Stimulated activated naive B cell treated with anti-CD40 and anti-IgM and Interleukin-4, amounts not matched to agents 10 μg/mL and 1 μg/mL and 100 μg/mL, for 72 hours (primary cell): ENCODE measurements around the gene USP9X.
A peak's percentile ranks its signal among the peaks of the same experiment; 100 is the strongest.
"Not testable (repeated sequence)": the region's sequence is repeated elsewhere in the genome, so short reads cannot be mapped to it uniquely, and the experiment has no call there.

Experiments
- ATAC-seq, 2 donors: fragments of 150-1000 bp; cut with Tn5 transposase; replicated peaks; 2 replicates each; pipeline ENCODE4 v1.10.0; 2021; ENCODE audit warnings: moderate library complexity in 1 of 2
- DNase-seq: peaks from one replicate; pipeline ENCODE4 v3.0.0; 2021
- H3K27ac Mint-ChIP-seq: one replicate; pipeline ENCODE4 v1.8.0; 2022; ENCODE audit warnings: mild to moderate bottlenecking, mixed read lengths
- H3K27me3 Mint-ChIP-seq, 2 donors: one replicate each; pipeline ENCODE4 v1.8.0; 2022; ENCODE audit warnings: mixed read lengths in 2 of 2
- H3K36me3 Mint-ChIP-seq, 2 donors: one replicate each; pipeline ENCODE4 v1.8.0; 2022; ENCODE audit warnings: mixed read lengths in 2 of 2, mild to moderate bottlenecking in 1 of 2
- H3K4me1 Mint-ChIP-seq, 2 donors: one replicate each; pipeline ENCODE4 v1.8.0; 2022; ENCODE audit warnings: mixed read lengths in 2 of 2, mild to moderate bottlenecking in 1 of 2
- H3K4me3 Mint-ChIP-seq, 2 donors: one replicate each; pipeline ENCODE4 v1.8.0; 2022; ENCODE audit warnings: mild to moderate bottlenecking in 2 of 2, mixed read lengths in 2 of 2, moderate library complexity in 1 of 2
- H3K9me3 Mint-ChIP-seq, 2 donors: one replicate each; pipeline ENCODE4 v1.8.0; 2022; ENCODE audit warnings: mixed read lengths in 2 of 2, mild to moderate bottlenecking in 1 of 2

USP9X gene

DNA sequence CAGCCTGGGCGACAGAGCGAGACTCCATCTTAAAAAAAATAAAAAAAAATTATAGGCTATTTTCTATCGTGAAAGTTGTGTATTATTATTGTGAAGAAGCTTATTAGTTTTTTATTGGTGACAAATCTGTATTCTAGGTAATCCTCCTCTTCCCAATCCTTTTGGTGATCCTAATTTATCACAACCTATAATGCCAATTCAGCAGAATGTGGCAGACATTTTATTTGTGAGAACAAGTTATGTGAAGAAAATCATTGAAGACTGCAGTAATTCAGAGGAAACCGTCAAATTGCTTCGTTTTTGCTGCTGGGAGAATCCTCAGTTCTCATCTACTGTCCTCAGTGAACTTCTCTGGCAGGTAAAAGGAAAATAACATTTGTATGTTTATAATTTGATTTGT is 139.4 kb downstream of the USP9X start:
- H3K4me3 Mint-ChIP-seq: no peak overlapping the region
- H3K27ac Mint-ChIP-seq: no peak overlapping the region
- peaks cover 0 to 3% of the 10 kb centered on the region in 2 donors for H3K4me1 Mint-ChIP-seq

DNA sequence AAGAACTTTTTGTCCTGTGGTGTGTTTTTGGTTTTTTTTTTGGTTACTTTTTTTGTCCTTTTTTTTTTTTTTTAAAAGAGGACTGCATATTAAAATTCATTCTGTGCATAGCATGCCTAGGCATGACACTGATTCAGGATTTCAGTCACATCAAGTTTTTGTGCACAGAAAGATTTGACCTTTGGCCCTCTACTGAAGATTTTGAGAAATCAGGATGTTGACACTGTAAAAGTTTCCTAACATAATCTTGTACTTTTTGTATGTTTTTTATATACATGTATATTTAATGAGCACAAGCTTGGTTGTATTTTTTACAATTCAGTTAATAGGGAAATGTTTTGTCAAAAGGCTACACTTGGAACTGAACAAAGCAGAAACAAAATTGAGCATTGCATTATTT is 148.7 kb downstream of the USP9X start:
- Mint-ChIP-seq H3K27ac (no peak overlapping the region), H3K36me3 (peaks cover 11 to 42% of the 10 kb centered on the region in 2 donors), H3K27me3 (no peaks in the 10 kb centered on the region), H3K4me3 (no peak overlapping the region), H3K4me1 (peaks cover 16 to 28% of the 10 kb centered on the region in 2 donors), H3K9me3 (no peaks in the 10 kb centered on the region)
- DNase-seq (no peak), ATAC-seq (no peak)

More for the DNA sequence above, 139.4 kb downstream of the USP9X start:
- DNase-seq (no peak), ATAC-seq (no peak)
- H3K27me3 Mint-ChIP-seq: no peaks in the 10 kb centered on the region
- H3K36me3 Mint-ChIP-seq: peaks cover 25 to 55% of the 10 kb centered on the region in 2 donors
- H3K9me3 Mint-ChIP-seq: no peaks in the 10 kb centered on the region

DNA sequence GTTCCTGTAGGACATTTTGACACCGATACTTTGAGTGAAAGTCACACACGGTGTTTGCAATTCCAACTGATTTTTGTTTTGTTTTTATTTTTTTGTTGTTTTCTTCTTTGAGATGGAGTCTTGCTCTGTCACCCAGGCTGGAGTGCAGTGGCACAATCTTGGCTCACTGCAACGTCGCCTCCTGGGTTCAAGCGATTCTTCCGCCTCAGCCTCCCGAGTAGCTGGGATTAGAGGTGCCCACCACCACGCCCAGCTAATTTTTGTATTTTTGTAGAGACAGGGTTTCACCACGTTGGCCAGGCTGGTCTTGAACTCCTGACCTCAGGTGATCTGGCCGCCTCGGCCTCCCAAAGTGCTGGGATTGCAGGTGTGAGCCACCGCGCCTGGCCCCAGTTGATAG is 149.2 kb downstream of the USP9X start:
- peaks cover 16 to 26% of the 10 kb centered on the region in 2 donors for H3K4me1 Mint-ChIP-seq
- not testable (repeated sequence) for H3K9me3 Mint-ChIP-seq, ATAC-seq, H3K27me3 Mint-ChIP-seq, DNase-seq
- peaks cover 10 to 40% of the 10 kb centered on the region in 2 donors for H3K36me3 Mint-ChIP-seq
- H3K27ac Mint-ChIP-seq: peak overlapping the region; percentile 56
- H3K4me3 Mint-ChIP-seq: peak overlapping the region in 1 of 2 donors; percentile 25

DNA sequence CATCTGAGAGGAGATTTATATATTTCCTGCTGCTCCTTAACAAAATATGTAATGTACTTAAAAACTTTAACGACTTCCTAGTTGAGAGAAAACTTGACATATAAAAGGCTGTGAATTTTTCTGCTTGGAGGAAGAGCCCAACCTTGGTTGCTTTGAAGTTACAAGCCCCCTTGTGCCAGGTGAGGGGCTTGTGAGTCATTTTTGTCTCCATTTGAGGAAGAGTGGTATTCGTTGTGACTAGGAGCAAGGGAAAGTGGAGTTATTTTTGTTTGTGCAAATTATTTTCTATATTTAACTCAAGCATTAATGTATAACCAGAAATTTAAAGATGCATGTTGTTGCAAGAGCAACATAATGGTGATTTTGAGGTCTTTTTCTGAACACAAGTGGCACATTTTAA is 149.7 kb downstream of the USP9X start:
- peaks cover 16 to 24% of the 10 kb centered on the region in 2 donors for H3K4me1 Mint-ChIP-seq
- ATAC-seq (peak; percentile 44 to 47), DNase-seq (no peak)
- peak overlapping the region in 1 of 2 donors; percentile 27 for H3K4me3 Mint-ChIP-seq
- H3K9me3 Mint-ChIP-seq: no peaks in the 10 kb centered on the region
- no peaks in the 10 kb centered on the region for H3K27me3 Mint-ChIP-seq
- H3K36me3 Mint-ChIP-seq: peaks cover 9 to 35% of the 10 kb centered on the region in 2 donors
- peak overlapping the region; percentile 14 for H3K27ac Mint-ChIP-seq

DNA sequence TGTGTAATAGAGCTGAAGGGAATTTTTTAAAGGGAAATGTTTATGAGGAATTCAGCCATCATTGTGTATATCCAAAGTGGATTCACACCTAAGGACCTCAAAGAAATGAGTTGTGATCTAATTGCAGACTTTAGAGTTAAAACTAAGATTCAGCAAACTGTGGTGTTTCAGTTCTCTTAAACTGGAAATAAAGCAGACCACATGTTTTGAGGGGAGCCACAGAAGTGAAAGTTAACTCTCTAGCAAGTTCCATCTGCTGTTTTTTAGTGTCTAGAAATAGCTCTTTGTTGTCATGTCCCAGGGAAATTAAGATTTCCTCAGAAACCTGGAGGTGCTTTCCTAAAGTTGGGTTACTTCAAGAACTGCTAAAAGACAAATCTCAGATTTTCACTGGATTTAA is 151.4 kb downstream of the USP9X start:
- Mint-ChIP-seq H3K27me3 (no peaks in the 10 kb centered on the region), H3K4me3 (no peak overlapping the region), H3K27ac (no peak overlapping the region), H3K36me3 (peaks cover 4 to 27% of the 10 kb centered on the region in 2 donors), H3K4me1 (peaks cover 16 to 24% of the 10 kb centered on the region in 2 donors), H3K9me3 (no peaks in the 10 kb centered on the region)
- no peak for DNase-seq
- peak; percentile 86 for ATAC-seq

DNA sequence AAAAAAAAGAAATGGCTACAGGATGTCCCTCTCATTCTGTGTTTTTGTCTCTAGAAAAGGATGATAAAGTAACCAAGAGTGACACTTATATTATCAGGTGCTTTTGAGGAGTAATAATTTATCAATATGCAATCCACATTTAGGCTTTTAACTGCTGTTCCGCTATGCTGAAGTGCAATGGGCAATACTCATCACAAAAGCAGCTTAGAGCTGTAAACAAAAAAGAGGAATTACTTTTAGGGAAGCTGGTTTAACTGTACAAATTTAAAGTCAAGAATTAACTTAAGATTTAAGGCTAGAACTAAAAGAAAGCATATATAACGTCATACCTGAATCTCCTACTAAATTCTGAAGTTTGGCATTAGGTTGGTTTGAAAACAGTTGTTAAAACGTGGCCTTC is 155.3 kb downstream of the USP9X start:
- H3K27ac Mint-ChIP-seq: peak overlapping the region; percentile 25

DNA sequence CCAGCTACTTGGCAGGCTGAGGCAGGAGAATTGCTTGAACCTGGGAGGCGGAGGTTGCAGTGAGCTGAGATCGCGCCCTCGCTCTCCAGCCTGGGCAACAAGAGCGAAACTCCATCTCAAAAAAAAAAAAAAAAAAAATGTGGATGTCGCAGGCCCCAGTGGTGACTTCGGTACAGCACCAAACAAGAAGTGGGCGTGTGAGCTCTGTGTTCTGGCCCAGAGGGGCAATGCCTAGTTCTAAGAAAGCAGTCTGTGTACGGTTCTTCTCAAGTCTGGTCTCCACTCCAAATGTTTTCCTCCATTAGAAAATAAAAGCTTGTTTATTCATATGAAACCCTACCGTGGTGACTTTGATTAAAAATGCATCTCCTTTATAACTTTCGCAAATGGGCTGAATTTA is 156.7 kb downstream of the USP9X start:
- no peak overlapping the region for H3K27ac Mint-ChIP-seq
- H3K4me1 Mint-ChIP-seq: peaks cover 6 to 17% of the 10 kb centered on the region in 2 donors
- DNase-seq (no peak), ATAC-seq (no peak)
- peaks cover 0 to 3% of the 10 kb centered on the region in 2 donors for H3K36me3 Mint-ChIP-seq
- no peaks in the 10 kb centered on the region for H3K27me3 Mint-ChIP-seq
- H3K9me3 Mint-ChIP-seq: no peaks in the 10 kb centered on the region
- H3K4me3 Mint-ChIP-seq: no peak overlapping the region

More for the DNA sequence above, 155.3 kb downstream of the USP9X start:
- DNase-seq: no peak
- Mint-ChIP-seq H3K4me1 (peaks cover 6 to 11% of the 10 kb centered on the region in 2 donors), H3K36me3 (peaks cover 0 to 3% of the 10 kb centered on the region in 2 donors), H3K27me3 (no peaks in the 10 kb centered on the region), H3K9me3 (no peaks in the 10 kb centered on the region), H3K4me3 (no peak overlapping the region)
- peak; percentile 50 to 56 for ATAC-seq

DNA sequence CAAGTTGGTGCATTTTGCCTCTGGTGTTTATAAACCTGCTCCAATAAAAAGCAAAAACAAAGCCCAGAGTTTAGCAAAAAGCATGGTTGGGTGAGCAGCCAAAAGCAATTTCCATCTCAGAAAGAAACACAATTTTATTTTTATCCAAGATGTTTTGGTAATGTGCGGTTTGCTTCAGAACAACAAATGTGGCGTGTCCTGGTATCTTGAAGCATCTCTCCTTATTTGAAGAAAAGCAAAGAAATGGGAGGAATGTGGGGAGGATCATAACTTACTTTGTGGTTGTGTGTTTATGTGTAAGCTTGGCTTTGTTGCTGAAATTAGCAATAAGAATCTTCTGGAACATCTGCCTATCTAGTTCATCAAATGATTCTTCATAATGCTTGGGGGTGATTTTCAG is 160.4 kb downstream of the USP9X start:
- no peaks in the 10 kb centered on the region for H3K36me3 Mint-ChIP-seq
- no peaks in the 10 kb centered on the region for H3K9me3 Mint-ChIP-seq
- no peak for ATAC-seq
- H3K4me1 Mint-ChIP-seq: peaks cover 2 to 8% of the 10 kb centered on the region in 2 donors
- no peak for DNase-seq
- no peak overlapping the region for H3K4me3 Mint-ChIP-seq
- no peaks in the 10 kb centered on the region for H3K27me3 Mint-ChIP-seq
- no peak overlapping the region for H3K27ac Mint-ChIP-seq

DNA sequence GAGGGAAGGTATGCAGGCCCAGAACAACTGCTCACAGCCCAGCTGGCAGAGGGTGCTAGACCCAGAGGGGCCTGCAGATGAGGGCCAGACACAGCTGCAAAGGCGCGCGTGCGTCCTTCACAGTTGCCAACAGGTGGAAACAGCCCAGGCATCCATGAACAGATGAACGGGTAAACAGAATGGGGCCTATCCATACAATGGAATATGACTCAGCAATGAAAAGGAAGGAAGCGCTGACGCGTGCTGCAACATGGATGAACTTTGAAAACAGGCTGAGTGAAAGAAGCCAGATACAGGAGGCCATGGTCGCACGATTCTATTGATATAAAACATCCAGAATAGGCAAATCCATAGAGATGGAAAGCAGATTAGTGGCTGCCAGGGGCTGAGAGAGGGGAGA is 165.6 kb downstream of the USP9X start:
- no peaks in the 10 kb centered on the region for H3K36me3 Mint-ChIP-seq
- H3K27me3 Mint-ChIP-seq: peaks cover 0 to 16% of the 10 kb centered on the region in 2 donors
- H3K27ac Mint-ChIP-seq: no peak overlapping the region
- ATAC-seq (no peak), DNase-seq (no peak)
- no peak overlapping the region for H3K4me3 Mint-ChIP-seq
- H3K9me3 Mint-ChIP-seq: no peaks in the 10 kb centered on the region
- peaks cover 11 to 24% of the 10 kb centered on the region in 2 donors for H3K4me1 Mint-ChIP-seq

DNA sequence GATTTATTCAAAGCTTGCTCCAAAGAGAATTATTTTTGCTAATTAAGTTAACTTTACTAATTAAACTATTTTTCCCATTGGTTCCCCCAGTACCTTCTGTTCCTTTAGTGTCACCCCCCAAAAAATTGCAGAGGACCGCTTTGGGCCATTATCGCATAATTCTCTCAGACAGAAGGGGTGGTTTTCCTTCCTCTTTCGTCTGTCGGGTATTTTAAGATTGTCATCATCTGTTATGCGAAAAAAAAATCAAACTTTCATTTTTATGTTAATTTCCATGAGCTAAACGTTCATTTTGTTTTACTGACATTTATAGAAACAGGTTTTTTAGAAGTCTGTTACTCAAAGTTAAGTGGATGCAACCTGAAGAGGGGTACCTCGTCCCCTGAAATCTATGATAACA is 172.6 kb downstream of the USP9X start:
- DNase-seq (no peak), ATAC-seq (peak in 1 of 2 donors; percentile 45)
- peak overlapping the region; percentile 25 for H3K27ac Mint-ChIP-seq
- peaks cover 14 to 20% of the 10 kb centered on the region in 2 donors for H3K4me1 Mint-ChIP-seq
- peaks cover 0 to 4% of the 10 kb centered on the region in 2 donors for H3K36me3 Mint-ChIP-seq
- peaks cover 0 to 14% of the 10 kb centered on the region in 2 donors for H3K27me3 Mint-ChIP-seq
- peak overlapping the region; percentile 4 to 32 for H3K4me3 Mint-ChIP-seq
- peaks cover 0 to 2% of the 10 kb centered on the region in 2 donors for H3K9me3 Mint-ChIP-seq

DNA sequence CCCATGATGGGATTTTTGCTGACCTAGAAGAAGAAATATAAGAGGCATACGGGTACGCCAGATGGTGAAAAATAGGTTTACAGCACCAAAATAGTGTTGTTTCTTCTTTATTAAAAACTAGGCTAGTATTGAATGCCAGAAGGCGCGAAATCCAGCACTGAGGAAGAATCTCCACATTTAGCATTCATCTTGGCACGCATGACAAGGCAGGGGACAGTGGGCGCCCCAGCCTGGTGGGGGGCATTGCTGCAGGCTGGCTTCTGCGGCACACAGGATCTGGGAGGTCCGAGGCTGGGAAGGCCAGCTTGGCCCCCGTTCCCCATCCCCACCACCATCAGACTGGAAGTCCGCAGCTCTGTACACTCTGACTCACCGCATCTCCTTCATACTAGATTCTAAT is 173.0 kb downstream of the USP9X start:
- Mint-ChIP-seq H3K4me3 (peak overlapping the region; percentile 4 to 32), H3K27me3 (peaks cover 0 to 9% of the 10 kb centered on the region in 2 donors)

DNA sequence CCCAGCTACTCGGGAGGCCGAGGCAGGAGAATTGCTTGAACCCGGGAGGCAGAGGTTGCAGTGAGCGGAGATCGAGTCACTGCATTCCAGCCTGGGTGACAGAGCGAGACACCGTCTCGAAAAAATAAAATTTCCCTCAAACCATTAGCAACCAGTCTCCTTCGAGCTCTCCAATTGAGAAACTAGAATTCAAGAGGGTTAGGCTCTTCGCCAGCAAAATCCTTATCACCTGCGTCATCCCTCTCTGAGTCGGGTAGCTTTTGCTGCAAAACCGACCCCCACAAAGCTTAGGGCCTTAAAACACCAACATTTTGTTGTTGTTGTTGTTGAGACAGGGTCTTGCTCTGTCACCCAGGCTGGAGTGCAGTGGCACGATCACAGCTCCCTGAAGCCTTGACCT is 173.6 kb downstream of the USP9X start:
- Mint-ChIP-seq H3K4me3 (no peak overlapping the region), H3K27ac (no peak overlapping the region), H3K4me1 (peaks cover 8 to 11% of the 10 kb centered on the region in 2 donors), H3K27me3 (peaks cover 0 to 5% of the 10 kb centered on the region in 2 donors), H3K36me3 (peaks cover 0 to 4% of the 10 kb centered on the region in 2 donors), H3K9me3 (peaks cover 0 to 2% of the 10 kb centered on the region in 2 donors)
- DNase-seq: no peak
- no peak for ATAC-seq

More for the DNA sequence above, 173.0 kb downstream of the USP9X start:
- Mint-ChIP-seq H3K9me3 (peaks cover 0 to 2% of the 10 kb centered on the region in 2 donors), H3K36me3 (peaks cover 0 to 4% of the 10 kb centered on the region in 2 donors), H3K4me1 (peaks cover 11 to 15% of the 10 kb centered on the region in 2 donors), H3K27ac (peak overlapping the region; percentile 62)
- DNase-seq (no peak), ATAC-seq (no peak)

DNA sequence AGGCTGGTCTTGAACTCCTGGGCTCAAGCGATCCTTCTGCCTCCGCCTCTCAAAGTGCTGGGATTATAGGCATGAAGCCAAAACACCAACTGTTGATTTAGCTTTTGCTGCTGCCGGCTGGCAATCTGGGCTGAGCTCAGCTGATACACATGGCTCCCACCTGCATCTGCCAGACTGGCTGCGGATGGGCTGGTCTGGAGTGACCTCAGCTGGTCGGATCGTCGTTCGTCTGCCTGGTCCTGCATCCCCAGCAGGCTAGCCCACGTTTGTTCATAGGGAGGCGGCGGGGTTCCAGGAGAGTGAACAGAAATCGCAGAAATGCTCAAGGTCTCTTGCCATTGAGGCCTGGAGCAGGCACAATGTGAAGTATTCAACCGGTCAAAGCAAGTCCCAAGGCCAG is 174.3 kb downstream of the USP9X start:
- Mint-ChIP-seq H3K4me1 (peaks cover 8 to 11% of the 10 kb centered on the region in 2 donors), H3K27ac (no peak overlapping the region), H3K36me3 (peaks cover 0 to 4% of the 10 kb centered on the region in 2 donors), H3K27me3 (peaks cover 0 to 8% of the 10 kb centered on the region in 2 donors), H3K4me3 (no peak overlapping the region), H3K9me3 (peaks cover 0 to 2% of the 10 kb centered on the region in 2 donors)
- ATAC-seq (no peak), DNase-seq (no peak)

DNA sequence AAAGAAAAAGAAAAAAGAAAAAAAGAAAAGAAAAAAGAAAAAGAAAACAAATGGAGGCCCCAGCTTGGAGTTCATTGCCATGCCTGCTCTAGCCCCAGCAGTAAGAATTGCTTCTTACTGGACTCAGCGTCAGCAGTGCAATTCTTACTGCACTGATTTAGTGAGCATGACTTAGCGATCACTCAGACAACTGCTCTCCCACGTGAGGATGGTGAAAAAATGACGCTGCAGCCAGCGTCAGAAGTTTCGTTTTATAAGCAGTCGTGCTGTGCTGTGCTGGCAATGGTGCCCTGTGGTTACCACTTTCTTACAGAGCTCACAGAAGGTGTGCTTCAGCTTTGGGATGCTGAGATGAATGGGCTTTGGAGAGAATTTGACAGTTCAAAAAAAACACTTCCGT is 180.4 kb downstream of the USP9X start:
- Mint-ChIP-seq H3K9me3 (peaks cover 0 to 2% of the 10 kb centered on the region in 2 donors), H3K27ac (no peak overlapping the region), H3K27me3 (peaks cover 0 to 7% of the 10 kb centered on the region in 2 donors), H3K4me3 (no peak overlapping the region), H3K4me1 (no peaks in the 10 kb centered on the region), H3K36me3 (peaks cover 0 to 4% of the 10 kb centered on the region in 2 donors)
- ATAC-seq: peak; percentile 81 to 91
- peak; percentile 17 for DNase-seq

DNA sequence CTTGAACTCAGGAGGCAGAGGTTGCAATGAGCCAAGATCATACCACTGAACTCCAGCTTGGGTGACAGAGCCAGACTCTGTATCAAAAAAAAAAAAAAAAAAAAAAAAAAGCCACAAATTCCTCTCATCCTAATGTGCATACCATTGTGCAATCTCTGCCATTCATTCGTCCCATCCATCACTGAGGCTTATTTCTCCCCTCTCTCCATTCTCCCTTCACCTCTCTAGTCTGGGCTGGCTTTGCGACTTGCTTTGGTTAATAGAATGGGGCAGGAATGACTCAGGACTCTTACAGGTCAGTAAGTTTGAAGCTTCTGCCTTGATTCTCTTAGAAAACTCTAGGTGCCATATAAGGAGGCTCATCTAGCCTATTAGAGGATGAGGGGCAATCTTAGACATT is 188.4 kb downstream of the USP9X start:
- DNase-seq (no peak), ATAC-seq (no peak)
- no peak overlapping the region for H3K27ac Mint-ChIP-seq
- peaks cover 3 to 11% of the 10 kb centered on the region in 2 donors for H3K4me1 Mint-ChIP-seq
- no peak overlapping the region for H3K4me3 Mint-ChIP-seq
- H3K9me3 Mint-ChIP-seq: no peaks in the 10 kb centered on the region
- peaks cover 0 to 22% of the 10 kb centered on the region in 2 donors for H3K27me3 Mint-ChIP-seq
- no peaks in the 10 kb centered on the region for H3K36me3 Mint-ChIP-seq
